HG03432 (cell line): Measurements from ENCODE around the gene NAPB.

Experiments
- ATAC-seq: cut with Tn5 transposase; IDR thresholded peaks from one replicate; pipeline ENCODE4 v1.9.1; 2021; ENCODE audit warnings: mild to moderate bottlenecking, moderate library complexity; ENCODE audit not compliant: unreplicated experiment

The NAPB gene

GRCh38 chr20:23407781-23408464, 13.4 kb downstream of the NAPB start:
- peak; percentile 84 for ATAC-seq

GRCh38 chr20:23406880-23407279, 14.4 kb downstream of the NAPB start:
- ATAC-seq, result no peak

GRCh38 chr20:23404196-23404595, 17.1 kb downstream of the NAPB start:
- no peak for ATAC-seq

GRCh38 chr20:23403751-23404150, 17.5 kb downstream of the NAPB start:
- no peak for ATAC-seq

- no peak for ATAC-seq
Measured at GRCh38 chr20:23401051-23401450, 20.2 kb downstream of the NAPB start.

- peak; percentile 64 for ATAC-seq
Measured at GRCh38 chr20:23399568-23400241, 21.6 kb downstream of the NAPB start.

- no peak for ATAC-seq
Measured at GRCh38 chr20:23397961-23398360, 23.3 kb downstream of the NAPB start.

- ATAC-seq, result no peak
Measured at GRCh38 chr20:23396950-23397627, 24.2 kb downstream of the NAPB start.

- ATAC-seq, result no peak
Measured at GRCh38 chr20:23393996-23394775, 27.1 kb downstream of the NAPB start.

- no peak for ATAC-seq
Measured at GRCh38 chr20:23391707-23392310, 29.5 kb downstream of the NAPB start.

- ATAC-seq, result no peak
Measured at GRCh38 chr20:23390091-23390774, 31.1 kb downstream of the NAPB start.

GRCh38 chr20:23387118-23387443, 34.2 kb downstream of the NAPB start:
- ATAC-seq, result no peak

- ATAC-seq, result no peak
Measured at GRCh38 chr20:23386304-23387117, 34.8 kb downstream of the NAPB start.

- no peak for ATAC-seq
Measured at GRCh38 chr20:23381876-23382275, 39.4 kb downstream of the NAPB start.

- ATAC-seq, result no peak
Measured at GRCh38 chr20:23379772-23380171, 41.5 kb downstream of the NAPB start.

GRCh38 chr20:23375827-23376226, 45.5 kb downstream of the NAPB start:
- ATAC-seq, result no peak

- ATAC-seq, result no peak
Measured at GRCh38 chr20:23374441-23374840, 46.8 kb downstream of the NAPB start.

- no peak for ATAC-seq
Measured at GRCh38 chr20:23371496-23371895, 49.8 kb downstream of the NAPB start.

- no peak for ATAC-seq
Measured at GRCh38 chr20:23370873-23371272, 50.4 kb downstream of the NAPB start.

- no peak for ATAC-seq
Measured at GRCh38 chr20:23370274-23370673, 51.0 kb downstream of the NAPB start.
